T-helper 2 cell treated with Interferon-gamma antibody and Interleukin-4, amounts not matched to agents 5 μg/mL and 100 μg/mL, for 36 hours (primary cell): Measurements from ENCODE around the gene MC4R.

Experiments
- DNase-seq: peaks from one replicate; pipeline ENCODE4 v3.0.0; 2021; ENCODE audit warnings: low spot score
- H3K27ac Mint-ChIP-seq: one replicate; pipeline ENCODE4 v1.8.0; 2021; ENCODE audit warnings: mild to moderate bottlenecking, mixed read lengths
- H3K27me3 Mint-ChIP-seq: one replicate; pipeline ENCODE4 v1.8.0; 2021; ENCODE audit warnings: low read depth, mixed read lengths
- H3K36me3 Mint-ChIP-seq: one replicate; pipeline ENCODE4 v1.8.0; 2021; ENCODE audit warnings: low read depth, mixed read lengths
- H3K4me1 Mint-ChIP-seq: one replicate; pipeline ENCODE4 v1.8.0; 2021; ENCODE audit warnings: low read depth, mixed read lengths
- H3K4me3 Mint-ChIP-seq: one replicate; pipeline ENCODE4 v1.8.0; 2022; ENCODE audit warnings: mild to moderate bottlenecking, moderate library complexity, mixed read lengths
- H3K9me3 Mint-ChIP-seq: one replicate; pipeline ENCODE4 v1.8.0; 2021; ENCODE audit warnings: mixed read lengths

Gene MC4R

GRCh38 chr18:60377778-60378469, 5.3 kb upstream of the MC4R start:
- Mint-ChIP-seq H3K27ac (no peak overlapping the region), H3K4me1 (no peaks in the 10 kb centered on the region), H3K9me3 (peaks cover 3% of the 10 kb centered on the region), H3K4me3 (no peak overlapping the region), H3K36me3 (no peaks in the 10 kb centered on the region), H3K27me3 (no peaks in the 10 kb centered on the region)
- no peak for DNase-seq

GRCh38 chr18:60372132-60372531, 443 bp downstream of the MC4R start:
- H3K27me3 Mint-ChIP-seq = no peaks in the 10 kb centered on the region
- DNase-seq = no peak
- H3K9me3 Mint-ChIP-seq = no peaks in the 10 kb centered on the region
- no peak overlapping the region for H3K4me3 Mint-ChIP-seq
- no peaks in the 10 kb centered on the region for H3K4me1 Mint-ChIP-seq
- H3K27ac Mint-ChIP-seq = no peak overlapping the region
- H3K36me3 Mint-ChIP-seq = no peaks in the 10 kb centered on the region

- Mint-ChIP-seq H3K27ac (no peak overlapping the region), H3K27me3 (no peaks in the 10 kb centered on the region), H3K36me3 (no peaks in the 10 kb centered on the region), H3K4me1 (no peaks in the 10 kb centered on the region), H3K4me3 (no peak overlapping the region), H3K9me3 (no peaks in the 10 kb centered on the region)
- no peak for DNase-seq
These were observed 14.1 kb downstream of the MC4R start for GRCh38 chr18:60358516-60358915.

- Mint-ChIP-seq H3K27me3 (no peaks in the 10 kb centered on the region), H3K9me3 (peaks cover 7% of the 10 kb centered on the region), H3K4me3 (no peak overlapping the region), H3K27ac (no peak overlapping the region), H3K36me3 (no peaks in the 10 kb centered on the region), H3K4me1 (no peaks in the 10 kb centered on the region)
- DNase-seq = no peak
These were observed 21.6 kb downstream of the MC4R start for GRCh38 chr18:60350941-60351340.

GRCh38 chr18:60350150-60350549, 22.4 kb downstream of the MC4R start:
- no peaks in the 10 kb centered on the region for H3K27me3 Mint-ChIP-seq
- H3K36me3 Mint-ChIP-seq = no peaks in the 10 kb centered on the region
- no peak overlapping the region for H3K4me3 Mint-ChIP-seq
- H3K4me1 Mint-ChIP-seq = no peaks in the 10 kb centered on the region
- peaks cover 7% of the 10 kb centered on the region for H3K9me3 Mint-ChIP-seq
- DNase-seq = no peak
- no peak overlapping the region for H3K27ac Mint-ChIP-seq

GRCh38 chr18:60347526-60348045, 25.0 kb downstream of the MC4R start:
- Mint-ChIP-seq H3K4me1 (no peaks in the 10 kb centered on the region), H3K27ac (no peak overlapping the region), H3K4me3 (no peak overlapping the region), H3K27me3 (no peaks in the 10 kb centered on the region), H3K9me3 (peaks cover 7% of the 10 kb centered on the region), H3K36me3 (no peaks in the 10 kb centered on the region)
- no peak for DNase-seq

- no peak overlapping the region for H3K4me3 Mint-ChIP-seq
- no peak overlapping the region for H3K27ac Mint-ChIP-seq
- peaks cover 11% of the 10 kb centered on the region for H3K9me3 Mint-ChIP-seq
- H3K4me1 Mint-ChIP-seq = no peaks in the 10 kb centered on the region
- H3K27me3 Mint-ChIP-seq = no peaks in the 10 kb centered on the region
- H3K36me3 Mint-ChIP-seq = no peaks in the 10 kb centered on the region
- DNase-seq = no peak
These were observed 33.6 kb downstream of the MC4R start for GRCh38 chr18:60339018-60339417.

GRCh38 chr18:60331890-60332289, 40.7 kb downstream of the MC4R start:
- Mint-ChIP-seq H3K9me3 (peaks cover 17% of the 10 kb centered on the region), H3K27me3 (no peaks in the 10 kb centered on the region), H3K27ac (no peak overlapping the region), H3K4me1 (no peaks in the 10 kb centered on the region), H3K36me3 (no peaks in the 10 kb centered on the region), H3K4me3 (no peak overlapping the region)
- DNase-seq = no peak

GRCh38 chr18:60329131-60329530, 43.4 kb downstream of the MC4R start:
- Mint-ChIP-seq H3K4me1 (no peaks in the 10 kb centered on the region), H3K4me3 (no peak overlapping the region), H3K9me3 (peaks cover 10% of the 10 kb centered on the region), H3K27ac (no peak overlapping the region), H3K36me3 (no peaks in the 10 kb centered on the region), H3K27me3 (no peaks in the 10 kb centered on the region)
- no peak for DNase-seq

GRCh38 chr18:60327880-60328279, 44.7 kb downstream of the MC4R start:
- no peak overlapping the region for H3K27ac Mint-ChIP-seq
- H3K4me3 Mint-ChIP-seq = no peak overlapping the region
- H3K36me3 Mint-ChIP-seq = no peaks in the 10 kb centered on the region
- DNase-seq = no peak
- no peaks in the 10 kb centered on the region for H3K4me1 Mint-ChIP-seq
- peaks cover 1% of the 10 kb centered on the region for H3K9me3 Mint-ChIP-seq
- H3K27me3 Mint-ChIP-seq = no peaks in the 10 kb centered on the region

- no peaks in the 10 kb centered on the region for H3K27me3 Mint-ChIP-seq
- no peaks in the 10 kb centered on the region for H3K36me3 Mint-ChIP-seq
- no peaks in the 10 kb centered on the region for H3K4me1 Mint-ChIP-seq
- no peaks in the 10 kb centered on the region for H3K9me3 Mint-ChIP-seq
- H3K4me3 Mint-ChIP-seq = no peak overlapping the region
- no peak for DNase-seq
- H3K27ac Mint-ChIP-seq = no peak overlapping the region
These were observed 50.0 kb downstream of the MC4R start for GRCh38 chr18:60322591-60322990.
